ENCODE measurements around the gene PPP2R5C. TPM values are rescaled to one million over a fixed set of nuclear protein-coding genes. Genes with fewer than 3 reads are reported as not detected.
A peak's percentile ranks its signal among the peaks of the same experiment; 100 is the strongest.

Gene PPP2R5C
- total and polyA plus RNA-seq, 9 of the 15 experiments (the other 6 are each of a cell fraction or from before 2014, with no cell fraction given), result 284 to 617 (median 395) TPM

DNA sequence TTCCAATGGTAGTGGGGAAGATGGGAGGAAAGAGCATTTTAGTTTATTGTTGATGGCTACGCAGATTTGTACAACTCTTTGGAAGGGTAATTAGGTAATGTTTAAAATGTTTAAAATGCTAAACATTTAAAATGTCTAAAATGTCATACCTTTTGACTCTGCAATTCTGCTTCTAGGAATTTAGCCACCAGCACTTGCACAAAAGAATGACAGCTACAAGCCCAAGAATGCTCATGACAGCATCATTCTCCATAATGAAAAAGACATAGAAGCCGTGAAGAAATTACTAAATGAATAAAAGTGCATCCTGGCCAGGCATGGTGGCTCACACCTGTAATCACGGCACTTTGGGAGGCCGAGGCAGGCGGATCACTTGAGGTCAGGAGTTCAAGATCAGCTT, 182.9 kb downstream of the PPP2R5C start:
- CTCF ChIA-PET (ENCODE audit: low intra/inter-chr PET ratio), result no interaction called here
- in situ Hi-C loops (cut with MboI), result no loop called here
- no peak for FAIRE-seq

DNA sequence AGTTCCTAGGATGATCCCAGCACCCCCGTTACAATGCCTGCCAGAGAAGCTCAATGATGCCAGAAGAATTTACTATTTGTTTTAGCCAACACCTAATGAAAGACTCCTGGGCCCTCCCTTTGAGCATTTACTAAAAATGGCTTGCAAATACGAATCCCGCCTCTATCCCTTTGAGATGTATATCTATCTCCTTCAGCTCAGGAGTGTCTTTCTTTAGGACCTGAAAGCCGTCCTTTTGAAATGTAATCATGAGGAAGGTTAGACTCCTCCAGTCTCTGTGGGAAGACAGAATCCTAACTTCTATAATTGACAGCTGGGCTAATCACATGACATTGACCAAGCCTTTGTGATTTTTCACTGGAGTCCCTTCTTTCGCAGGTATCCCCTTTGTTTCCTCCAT, 183.7 kb downstream of the PPP2R5C start:
- ChIA-PET CTCF (ENCODE audit: low intra/inter-chr PET ratio) (no interaction called here), POLR2A (interaction anchor here (0.6 to 0.9 kb wide), 4 partner anchors 15 to 526 kb away, joined by 3 to 4 read pairs (median 3); no protein-coding TSS in a partner anchor)
- no TSS peak for BruUV-seq (replicated peaks)
- Histone ChIP-seq H3K4me3 (no peak overlapping the region), H3K79me2 (ENCODE audit: control insufficient read depth, insufficient read depth, low read length) (peaks cover 17% of the 10 kb centered on the region), H2AFZ (ENCODE audit: low read depth, low read length) (no peak overlapping the region), H3K9me3 (replicated peaks; ENCODE audit: control insufficient read depth, insufficient read depth, low read depth, low read length) (no peaks in the 10 kb centered on the region), H3K27ac (ENCODE audit: extremely low read depth, low read depth, low read length) (no peak overlapping the region), H3K9me1 (ENCODE audit: control insufficient read depth, insufficient read depth, low read length) (no peaks in the 10 kb centered on the region), H3K27me3 (ENCODE audit: control insufficient read depth in 2 of 2, insufficient read depth in 2 of 2, low read length in 2 of 2) (no peaks in the 10 kb centered on the region), H3K9ac (ENCODE audit: insufficient read depth in 1 of 2, low read depth in 2 of 2, low read length in 2 of 2) (no peak overlapping the region), H4K20me1 (replicated peaks; ENCODE audit: control insufficient read depth, insufficient read depth, low read length) (no peaks in the 10 kb centered on the region), H3K36me3 (ENCODE audit: control insufficient read depth, insufficient read depth, low read length) (no peaks in the 10 kb centered on the region), H3K4me1 (replicated peaks in 1 of 2; ENCODE audit: control insufficient read depth in 2 of 2, insufficient read depth in 2 of 2, low read length in 2 of 2) (peaks cover 4 to 18% of the 10 kb centered on the region in 2 experiments; a peak in 4 of 5 replicates), H3K4me2 (ENCODE audit: insufficient read depth, low read length) (no peak overlapping the region)
- ATAC-seq (no peak), DNase-seq (ENCODE audit: extremely low read depth in 1 of 4, low spot score in 3 of 4) (no peak), FAIRE-seq (no peak)
- in situ Hi-C loops (cut with MboI) (no loop called here), intact Hi-C loops (cut with micrococcal nuclease) (loop anchor here (5.0 kb wide), 2 partner anchors 183 to 233 kb away; partner anchors contain the start of gene PPP2R5C)
- TF ChIP-seq, protein P1, sequence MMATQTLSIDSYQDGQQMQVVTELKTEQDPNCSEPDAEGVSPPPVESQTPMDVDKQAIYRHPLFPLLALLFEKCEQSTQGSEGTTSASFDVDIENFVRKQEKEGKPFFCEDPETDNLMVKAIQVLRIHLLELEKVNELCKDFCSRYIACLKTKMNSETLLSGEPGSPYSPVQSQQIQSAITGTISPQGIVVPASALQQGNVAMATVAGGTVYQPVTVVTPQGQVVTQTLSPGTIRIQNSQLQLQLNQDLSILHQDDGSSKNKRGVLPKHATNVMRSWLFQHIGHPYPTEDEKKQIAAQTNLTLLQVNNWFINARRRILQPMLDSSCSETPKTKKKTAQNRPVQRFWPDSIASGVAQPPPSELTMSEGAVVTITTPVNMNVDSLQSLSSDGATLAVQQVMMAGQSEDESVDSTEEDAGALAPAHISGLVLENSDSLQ (IDR thresholded peaks at IDR 0.05), result peak; percentile 71
- TF ChIP-seq ETV6 (IDR thresholded peaks at IDR 0.05; ENCODE audit: borderline replicate concordance in 1 of 2, low read depth in 2 of 2, low read length in 1 of 2) (no peak), ETV6 (CRISPR knock-in tag; IDR thresholded peaks at IDR 0.05; ENCODE audit: borderline replicate concordance) (no peak), BRCA1 (IDR thresholded peaks at IDR 0.05) (no peak), BRCA1 (CRISPR knock-in tag; IDR thresholded peaks at IDR 0.05) (no peak)
- TF ChIP-seq, protein P2, sequence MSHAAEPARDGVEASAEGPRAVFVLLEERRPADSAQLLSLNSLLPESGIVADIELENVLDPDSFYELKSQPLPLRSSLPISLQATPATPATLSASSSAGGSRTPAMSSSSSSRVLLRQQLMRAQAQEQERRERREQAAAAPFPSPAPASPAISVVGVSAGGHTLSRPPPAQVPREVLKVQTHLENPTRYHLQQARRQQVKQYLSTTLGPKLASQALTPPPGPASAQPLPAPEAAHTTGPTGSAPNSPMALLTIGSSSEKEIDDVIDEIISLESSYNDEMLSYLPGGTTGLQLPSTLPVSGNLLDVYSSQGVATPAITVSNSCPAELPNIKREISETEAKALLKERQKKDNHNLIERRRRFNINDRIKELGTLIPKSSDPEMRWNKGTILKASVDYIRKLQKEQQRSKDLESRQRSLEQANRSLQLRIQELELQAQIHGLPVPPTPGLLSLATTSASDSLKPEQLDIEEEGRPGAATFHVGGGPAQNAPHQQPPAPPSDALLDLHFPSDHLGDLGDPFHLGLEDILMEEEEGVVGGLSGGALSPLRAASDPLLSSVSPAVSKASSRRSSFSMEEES (CRISPR knock-in tag; IDR thresholded peaks at IDR 0.05), result peak; percentile 50
- WGBS (ENCODE audit: insufficient coverage, low coverage, missing lambda C conversion rate), result 37% methylated on average over 2 of the region's 5 CpGs

More for the DNA sequence above, 182.9 kb downstream of the PPP2R5C start:
- no TSS peak for BruUV-seq (replicated peaks)
- POLR2A ChIA-PET, result interaction anchor here (0.6 to 0.9 kb wide), 2 partner anchors 19 to 342 kb away, joined by 4 read pairs; no protein-coding TSS in a partner anchor
- no peak overlapping the region for H3K9ac ChIP-seq (ENCODE audit: insufficient read depth in 1 of 2, low read depth in 2 of 2, low read length in 2 of 2)
- ATAC-seq (no peak), DNase-seq (ENCODE audit: extremely low read depth in 1 of 4, low spot score in 3 of 4) (no peak)
- intact Hi-C loops (cut with micrococcal nuclease), result no loop called here
- peaks cover 17% of the 10 kb centered on the region for H3K79me2 ChIP-seq (ENCODE audit: control insufficient read depth, insufficient read depth, low read length)
- H2AFZ ChIP-seq (ENCODE audit: low read depth, low read length), result no peak overlapping the region
- peaks cover 3 to 14% of the 10 kb centered on the region in 2 experiments; a peak in 4 of 5 replicates for H3K4me1 ChIP-seq (replicated peaks in 1 of 2; ENCODE audit: control insufficient read depth in 2 of 2, insufficient read depth in 2 of 2, low read length in 2 of 2)
- no peak overlapping the region for H3K27ac ChIP-seq (ENCODE audit: extremely low read depth, low read depth, low read length)
- TF ChIP-seq SP2 (IDR thresholded peaks at IDR 0.05; ENCODE audit: extremely low read depth, low read depth, low read length, poor library complexity, severe bottlenecking), result no peak
- no peaks in the 10 kb centered on the region for H3K9me3 ChIP-seq (replicated peaks; ENCODE audit: control insufficient read depth, insufficient read depth, low read depth, low read length)
- H3K27me3 ChIP-seq (ENCODE audit: control insufficient read depth in 2 of 2, insufficient read depth in 2 of 2, low read length in 2 of 2), result no peaks in the 10 kb centered on the region
- no peak overlapping the region for H3K4me2 ChIP-seq (ENCODE audit: insufficient read depth, low read length)
- H3K9me1 ChIP-seq (ENCODE audit: control insufficient read depth, insufficient read depth, low read length), result no peaks in the 10 kb centered on the region
- no peaks in the 10 kb centered on the region for H3K36me3 ChIP-seq (ENCODE audit: control insufficient read depth, insufficient read depth, low read length)
- H4K20me1 ChIP-seq (replicated peaks; ENCODE audit: control insufficient read depth, insufficient read depth, low read length), result no peaks in the 10 kb centered on the region
- no peak overlapping the region for H3K4me3 ChIP-seq
- WGBS (ENCODE audit: insufficient coverage, low coverage, missing lambda C conversion rate), result 60% methylated on average over 5 of the region's 5 CpGs
